CD4-positive, alpha-beta T cell (primary cell): ENCODE measurements around the gene TMEM203. TPM values are rescaled to one million over a fixed set of nuclear protein-coding genes. Genes with fewer than 3 reads are reported as not detected.

ENCODE experiments used
- ATAC-seq: fragments of 200-7000 bp; cut with Tn5 transposase; one replicate; pipeline ENCODE4 v1.10.0; 2022; ENCODE audit warnings: mild to moderate bottlenecking; ENCODE audit not compliant: poor library complexity
- CTCF ChIA-PET: fragments of 350-600 bp; sonication (Branson Sonifier 250); formaldehyde crosslinking; loops from one replicate; lab custom pipeline; 2021; ENCODE audit warnings: antibody characterized with exemption, inconsistent platforms; lab: Charles Lee
- POLR2A ChIA-PET: fragments of 350-600 bp; sonication (Branson Sonifier 250); formaldehyde crosslinking; loops from one replicate; lab custom pipeline; 2021; ENCODE audit warnings: antibody characterized with exemption, inconsistent platforms; lab: Charles Lee
- DNase-seq, 14 experiments: peaks; one replicate each; pipeline ENCODE4 v3.0.0-alpha.2; 2013 to 2020; ENCODE audit warnings: mixed read lengths in 2 of 14
- H3K27ac ChIP-seq, 2 donors: one replicate each; pipeline versions ENCODE4 v1.5.1 to v1.7.0; 2013; ENCODE audit warnings: low read length in 2 of 2, low read depth in 1 of 2, mild to moderate bottlenecking in 1 of 2
- H3K27me3 ChIP-seq, 2 experiments: 1 replicate in 1 of 2; 2 replicates in 1 of 2; pipeline versions ENCODE4 v1.6.1 to v1.7.0; 2013; ENCODE audit warnings: low read length in 2 of 2, control low read depth in 1 of 2, mild to moderate bottlenecking in 1 of 2, moderate library complexity in 1 of 2; ENCODE audit not compliant: insufficient read depth in 2 of 2, control insufficient read depth in 1 of 2
- H3K36me3 ChIP-seq: one replicate; pipeline ENCODE4 v1.6.1; 2013; ENCODE audit warnings: low read length, control low read depth; ENCODE audit not compliant: insufficient read depth
- H3K4me1 ChIP-seq: one replicate; pipeline ENCODE4 v1.6.1; 2013; ENCODE audit warnings: low read length, control low read depth; ENCODE audit not compliant: insufficient read depth
- H3K4me3 ChIP-seq: one replicate; pipeline ENCODE4 v1.5.1; 2013; ENCODE audit warnings: mild to moderate bottlenecking, low read length, moderate library complexity
- H3K9me3 ChIP-seq, 2 experiments: 1 replicate in 1 of 2; 2 replicates in 1 of 2; pipeline versions ENCODE4 v1.6.1 to v1.7.0; 2013; ENCODE audit warnings: low read length in 2 of 2, mild to moderate bottlenecking in 2 of 2, control low read depth in 1 of 2, moderate library complexity in 1 of 2; ENCODE audit not compliant: control insufficient read depth in 1 of 2, insufficient read depth in 1 of 2
- H3K27ac Mint-ChIP-seq: one replicate; pipeline ENCODE4 v1.8.0; 2020; ENCODE audit warnings: mixed read lengths
- H3K27me3 Mint-ChIP-seq: one replicate; pipeline ENCODE4 v1.8.0; 2021; ENCODE audit warnings: mixed read lengths
- H3K36me3 Mint-ChIP-seq: one replicate; pipeline ENCODE4 v1.8.0; 2021; ENCODE audit warnings: low read depth, mixed read lengths
- H3K4me1 Mint-ChIP-seq: one replicate; pipeline ENCODE4 v1.8.0; 2021; ENCODE audit warnings: low read depth, mixed read lengths
- H3K4me3 Mint-ChIP-seq: one replicate; pipeline ENCODE4 v1.8.0; 2020; ENCODE audit warnings: mild to moderate bottlenecking, mixed read lengths
- H3K9me3 Mint-ChIP-seq: one replicate; pipeline ENCODE4 v1.8.0; 2020; ENCODE audit warnings: mixed read lengths
- intact Hi-C, 2 experiments: fragments of 100-400 bp; cut with DNase I in 1 of 2; cut with micrococcal nuclease in 1 of 2; formaldehyde crosslinking; loops; one replicate each; pipeline versions ENCODE4 v1.15.1 to v1.9.0; 2023 to 2025; cut with DNase I, micrococcal nuclease
- total RNA-seq, 174 experiments: library from RNA in 2 of 174; stranded (reverse) in 2 of 174; gene quantifications; one replicate each; pipeline ENCODE4 v1.2.3 and lab custom pipeline; 2021 to 2026
- TF ChIP-seq, protein P1 (sequence below): fragments of 200-600 bp; IDR thresholded peaks from one replicate; pipeline ENCODE4 v1.8.0; 2022; ENCODE audit warnings: antibody characterized with exemption, mild to moderate bottlenecking

Gene TMEM203
- total RNA-seq, 2 experiments from 2014 or later: 18.2 to 18.7 TPM

DNA sequence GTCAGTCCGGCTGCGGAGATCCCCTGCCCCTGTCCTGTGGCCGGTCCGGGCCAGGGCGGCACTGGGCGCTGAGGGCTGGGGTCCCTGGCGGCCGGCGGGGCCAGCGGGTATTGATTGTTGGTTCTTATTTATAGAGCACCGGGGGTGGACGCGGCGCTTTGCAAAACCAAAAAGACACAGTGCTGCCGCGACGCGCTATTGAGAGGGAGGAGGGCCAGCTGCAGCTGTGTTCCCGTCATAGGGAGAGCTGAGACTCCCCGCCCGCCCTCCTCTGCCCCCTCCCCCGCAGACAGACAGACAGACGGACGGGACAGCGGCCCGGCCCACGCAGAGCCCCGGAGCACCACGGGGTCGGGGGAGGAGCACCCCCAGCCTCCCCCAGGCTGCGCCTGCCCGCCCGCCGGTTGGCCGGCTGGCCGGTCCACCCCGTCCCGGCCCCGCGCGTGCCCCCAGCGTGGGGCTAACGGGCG is 38.1 kb downstream of the TMEM203 start:
- peaks cover 50% of the 10 kb centered on the region for H3K27me3 Mint-ChIP-seq
- no peaks in the 10 kb centered on the region for H3K9me3 Mint-ChIP-seq

GRCh38 chr9:137166380-137167229 is 38.8 kb downstream of the TMEM203 start:
- Mint-ChIP-seq H3K27me3 (peaks cover 53% of the 10 kb centered on the region), H3K27ac (no peak overlapping the region), H3K4me1 (no peaks in the 10 kb centered on the region), H3K9me3 (no peaks in the 10 kb centered on the region), H3K4me3 (peak overlapping the region; percentile 15), H3K36me3 (no peaks in the 10 kb centered on the region)
- peaks cover 0 to 36% of the 10 kb centered on the region in 2 experiments for H3K9me3 ChIP-seq
- no peak for ATAC-seq
- ChIA-PET POLR2A (no interaction called here), CTCF (no interaction called here)
- no peak overlapping the region for H3K27ac ChIP-seq
- H3K4me1 ChIP-seq: peaks cover 13% of the 10 kb centered on the region
- TF ChIP-seq, protein P1, sequence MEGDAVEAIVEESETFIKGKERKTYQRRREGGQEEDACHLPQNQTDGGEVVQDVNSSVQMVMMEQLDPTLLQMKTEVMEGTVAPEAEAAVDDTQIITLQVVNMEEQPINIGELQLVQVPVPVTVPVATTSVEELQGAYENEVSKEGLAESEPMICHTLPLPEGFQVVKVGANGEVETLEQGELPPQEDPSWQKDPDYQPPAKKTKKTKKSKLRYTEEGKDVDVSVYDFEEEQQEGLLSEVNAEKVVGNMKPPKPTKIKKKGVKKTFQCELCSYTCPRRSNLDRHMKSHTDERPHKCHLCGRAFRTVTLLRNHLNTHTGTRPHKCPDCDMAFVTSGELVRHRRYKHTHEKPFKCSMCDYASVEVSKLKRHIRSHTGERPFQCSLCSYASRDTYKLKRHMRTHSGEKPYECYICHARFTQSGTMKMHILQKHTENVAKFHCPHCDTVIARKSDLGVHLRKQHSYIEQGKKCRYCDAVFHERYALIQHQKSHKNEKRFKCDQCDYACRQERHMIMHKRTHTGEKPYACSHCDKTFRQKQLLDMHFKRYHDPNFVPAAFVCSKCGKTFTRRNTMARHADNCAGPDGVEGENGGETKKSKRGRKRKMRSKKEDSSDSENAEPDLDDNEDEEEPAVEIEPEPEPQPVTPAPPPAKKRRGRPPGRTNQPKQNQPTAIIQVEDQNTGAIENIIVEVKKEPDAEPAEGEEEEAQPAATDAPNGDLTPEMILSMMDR: no peak
- H3K36me3 ChIP-seq: no peaks in the 10 kb centered on the region
- intact Hi-C loops: no loop called here
- DNase-seq: no peak
- no peak overlapping the region for H3K4me3 ChIP-seq
- H3K27me3 ChIP-seq: peaks cover 59 to 82% of the 10 kb centered on the region in 2 experiments

More for the DNA sequence above, 38.1 kb downstream of the TMEM203 start:
- POLR2A ChIA-PET: no interaction called here
- Histone ChIP-seq H3K9me3 (peaks cover 0 to 43% of the 10 kb centered on the region in 2 experiments), H3K27me3 (peaks cover 66 to 85% of the 10 kb centered on the region in 2 experiments), H3K4me3 (no peak overlapping the region), H3K27ac (no peak overlapping the region), H3K36me3 (no peaks in the 10 kb centered on the region), H3K4me1 (peaks cover 12% of the 10 kb centered on the region)
- Mint-ChIP-seq H3K36me3 (no peaks in the 10 kb centered on the region), H3K4me3 (no peak overlapping the region), H3K4me1 (no peaks in the 10 kb centered on the region), H3K27ac (no peak overlapping the region)
- CTCF ChIA-PET: no interaction called here
- TF ChIP-seq, protein P1: no peak
- DNase-seq: no peak
- no peak for ATAC-seq
- intact Hi-C loops: no loop called here

DNA sequence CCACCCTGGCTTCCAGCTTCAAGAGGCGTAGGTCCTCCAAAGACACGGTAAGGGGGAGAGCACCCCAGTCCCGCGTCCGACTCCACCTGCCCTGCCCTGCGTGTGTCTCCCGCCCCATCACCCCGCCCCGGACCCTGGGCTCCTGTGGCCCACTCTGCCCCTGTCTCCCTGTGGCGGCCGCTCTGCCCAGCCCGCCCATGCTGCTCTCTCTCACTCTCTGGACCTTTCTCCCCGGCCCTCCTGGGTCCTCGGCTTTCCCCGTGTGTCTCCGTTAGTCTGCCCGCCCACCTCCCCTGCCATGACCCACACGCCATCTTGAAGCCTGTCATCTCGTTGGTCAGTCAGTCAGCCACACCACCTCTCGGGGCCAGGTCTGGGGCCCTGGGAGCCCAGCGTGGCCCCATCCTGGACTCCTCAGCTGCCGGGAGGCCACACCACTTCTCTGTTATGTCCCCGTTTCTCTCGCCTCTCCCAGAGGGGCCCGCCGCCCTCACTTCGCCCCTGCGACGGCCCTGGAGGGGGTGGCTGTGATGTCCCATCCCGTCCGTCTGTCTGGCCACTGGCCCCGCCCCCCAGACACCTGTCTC is 40.1 kb downstream of the TMEM203 start:
- H3K27ac Mint-ChIP-seq: no peak overlapping the region
- DNase-seq: no peak
- ChIA-PET CTCF (no interaction called here), POLR2A (no interaction called here)
- Histone ChIP-seq H3K27ac (no peak overlapping the region), H3K36me3 (no peaks in the 10 kb centered on the region), H3K9me3 (peaks cover 0 to 31% of the 10 kb centered on the region in 2 experiments), H3K4me1 (peaks cover 13% of the 10 kb centered on the region), H3K27me3 (peaks cover 46 to 73% of the 10 kb centered on the region in 2 experiments), H3K4me3 (no peak overlapping the region)
- intact Hi-C loops: no loop called here
- TF ChIP-seq, protein P1: no peak
- peaks cover 50% of the 10 kb centered on the region for H3K27me3 Mint-ChIP-seq
- no peak overlapping the region for H3K4me3 Mint-ChIP-seq
- ATAC-seq: no peak
- H3K36me3 Mint-ChIP-seq: no peaks in the 10 kb centered on the region
- no peaks in the 10 kb centered on the region for H3K9me3 Mint-ChIP-seq
- no peaks in the 10 kb centered on the region for H3K4me1 Mint-ChIP-seq
